Right renal pelvis (tissue), 4 donors: Measurements from ENCODE around the gene DHCR7. TPM values are rescaled to one million over a fixed set of nuclear protein-coding genes. Genes with fewer than 3 reads are reported as not detected.
A peak's percentile ranks its signal among the peaks of the same experiment; 100 is the strongest.

Source experiments
- DNase-seq, 4 donors: peaks; one replicate each; pipeline ENCODE4 v3.0.0-alpha.2; 2013; ENCODE audit warnings: low read depth in 4 of 4, low spot score in 3 of 4, missing footprints in 1 of 4
- polyA plus RNA-seq, 4 donors: library from polyadenylated mRNA; unstranded; fragments of 120-200 nt; gene quantifications; one replicate each; pipeline ENCODE4 v1.2.1, GENCODE V29; 2013; ENCODE audit not compliant: insufficient read length in 4 of 4

DHCR7 gene
- polyA plus RNA-seq, 4 donors, result 37.8 to 49.5 (median 43.0) TPM

GRCh38 chr11:71421392-71421950 lies 26.7 kb downstream of the DHCR7 start:
- DNase-seq, result no peak

- peak in 2 of 4 donors; percentile 8 to 24 for DNase-seq
These were observed 27.5 kb downstream of the DHCR7 start for GRCh38 chr11:71420455-71421241.

GRCh38 chr11:71418643-71419042 lies 29.6 kb downstream of the DHCR7 start:
- no peak for DNase-seq

DNA sequence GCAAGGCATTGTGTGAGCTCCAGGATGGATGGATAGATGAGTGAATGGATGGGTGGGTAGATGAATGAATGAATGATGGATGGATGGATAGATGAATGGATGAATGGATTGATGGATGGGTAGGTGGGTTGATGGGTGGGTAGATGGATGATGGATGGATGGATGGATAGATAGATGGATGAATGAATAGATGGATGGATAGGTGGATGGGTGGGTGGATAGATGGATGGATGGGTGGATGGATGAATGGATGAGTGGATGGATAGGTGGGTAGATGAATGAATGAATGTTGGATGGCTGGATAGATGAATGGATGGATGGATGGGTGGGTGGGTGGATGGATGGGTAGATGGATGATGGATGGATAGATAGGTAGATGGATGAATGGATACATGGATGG lies 33.5 kb downstream of the DHCR7 start:
- no peak for DNase-seq

GRCh38 chr11:71410363-71410966 lies 37.7 kb downstream of the DHCR7 start:
- DNase-seq, result no peak

- no peak for DNase-seq
These were observed 39.4 kb downstream of the DHCR7 start for GRCh38 chr11:71408826-71409225.

DNA sequence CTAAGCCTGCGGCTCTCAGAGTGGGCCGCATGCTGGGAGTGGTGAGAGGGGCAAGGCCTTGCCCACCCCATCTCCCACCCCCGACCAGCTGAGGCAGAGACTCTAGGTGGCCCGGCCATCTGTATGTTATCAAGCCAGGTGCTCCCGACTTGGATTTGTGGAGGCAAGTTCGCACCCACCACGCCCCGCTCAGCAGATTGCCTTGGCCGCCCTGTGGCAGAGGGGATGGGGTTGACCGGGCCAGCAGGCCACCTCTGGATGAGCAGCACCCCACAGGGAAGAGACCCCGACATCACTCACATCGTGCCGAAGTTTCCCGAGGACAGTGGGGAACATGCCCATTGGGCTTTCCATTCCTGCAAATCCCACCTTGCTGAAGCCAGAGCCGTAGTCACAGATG lies 40.8 kb downstream of the DHCR7 start:
- no peak for DNase-seq

GRCh38 chr11:71406681-71407080 lies 41.5 kb downstream of the DHCR7 start:
- DNase-seq, result no peak

- no peak for DNase-seq
These were observed 44.0 kb downstream of the DHCR7 start for GRCh38 chr11:71404209-71404608.

GRCh38 chr11:71402878-71403277 lies 45.3 kb downstream of the DHCR7 start:
- DNase-seq, result no peak

- DNase-seq, result no peak
These were observed 48.0 kb downstream of the DHCR7 start for GRCh38 chr11:71400216-71400615.

GRCh38 chr11:71399341-71399740 lies 48.9 kb downstream of the DHCR7 start:
- DNase-seq, result no peak

DNA sequence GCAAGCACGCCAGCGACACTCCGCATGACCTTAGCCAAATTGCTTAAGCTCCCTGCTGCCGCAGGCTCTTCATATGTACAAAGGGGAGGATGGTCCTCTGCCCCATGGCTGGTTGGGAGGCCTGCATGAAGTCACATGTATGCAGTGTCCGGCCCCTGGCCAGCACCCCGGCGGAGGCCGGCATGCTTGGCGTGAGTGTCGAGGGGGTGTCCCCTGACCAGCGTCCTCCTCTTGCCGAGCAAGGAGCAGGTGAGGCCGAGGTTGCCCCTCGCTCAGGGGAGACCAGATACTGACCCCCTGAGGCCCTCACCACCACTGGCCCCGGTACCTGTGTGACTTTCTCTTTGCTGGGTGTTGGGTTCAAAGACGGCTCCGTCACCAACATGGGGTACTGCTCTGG lies 50.2 kb downstream of the DHCR7 start:
- DNase-seq, result no peak

- DNase-seq, result no peak
These were observed 50.8 kb downstream of the DHCR7 start for GRCh38 chr11:71397331-71397860.

DNA sequence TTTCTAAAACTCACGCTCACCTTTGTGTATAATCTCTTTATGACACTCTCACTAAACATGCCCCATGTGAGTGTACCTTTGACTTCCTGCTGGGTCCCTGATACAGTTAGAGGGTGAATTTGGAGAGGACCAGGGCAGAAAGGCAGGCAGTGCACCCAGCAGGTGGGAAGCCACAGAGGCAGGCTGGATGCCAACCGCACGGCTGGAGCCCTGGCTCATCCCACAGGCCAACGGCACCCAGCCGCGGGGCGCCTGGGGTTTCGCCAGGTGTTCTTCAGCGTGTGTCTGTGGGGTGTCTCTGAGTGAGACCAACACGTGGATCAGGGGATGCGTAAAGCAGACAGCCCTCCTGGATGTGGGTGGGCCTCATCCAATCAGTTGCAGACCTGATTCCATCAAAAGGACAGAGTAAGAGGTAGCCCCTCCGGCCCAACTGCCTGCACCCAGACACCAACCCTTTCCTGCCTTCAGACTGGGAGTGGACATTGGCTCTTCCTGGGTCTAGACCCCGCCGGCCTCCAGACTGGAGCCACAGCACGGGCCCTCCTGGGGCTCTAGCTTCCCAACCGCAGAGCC lies 51.6 kb downstream of the DHCR7 start:
- DNase-seq, result no peak

DNA sequence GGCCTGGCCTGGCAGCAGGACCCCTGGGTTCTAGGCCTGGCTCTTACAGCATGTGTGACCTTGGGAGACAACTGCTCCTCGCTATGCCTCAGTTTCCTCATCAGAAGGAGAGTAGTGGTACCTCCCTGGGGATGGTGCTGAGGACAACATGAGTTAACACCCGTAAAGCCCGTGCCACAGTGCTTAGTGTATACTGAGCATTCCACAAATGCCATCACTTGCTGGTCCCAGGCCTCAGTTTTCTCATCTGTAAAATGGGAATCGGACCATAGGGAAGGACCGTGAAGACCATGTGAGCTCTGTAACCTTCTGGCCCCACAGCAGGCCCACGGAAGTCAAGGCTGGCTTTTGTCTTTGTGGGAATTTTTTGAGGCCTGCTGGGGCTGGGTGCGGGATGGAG lies 52.4 kb downstream of the DHCR7 start:
- DNase-seq, result no peak

DNA sequence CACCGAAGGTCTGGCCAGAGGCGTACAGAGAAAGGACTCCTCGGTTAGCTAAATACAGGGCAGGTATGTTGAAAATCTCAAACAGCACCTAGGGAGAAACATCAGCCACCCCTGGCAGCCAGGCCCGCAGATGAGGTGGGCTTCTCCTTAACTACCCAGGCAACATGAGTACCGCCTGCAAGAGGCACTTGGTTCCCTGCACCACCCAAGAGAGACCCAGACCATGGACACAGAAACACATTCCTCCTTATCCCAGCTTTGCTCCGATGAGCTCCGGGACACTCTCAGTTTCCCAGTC lies 53.0 kb downstream of the DHCR7 start:
- DNase-seq, result no peak

DNA sequence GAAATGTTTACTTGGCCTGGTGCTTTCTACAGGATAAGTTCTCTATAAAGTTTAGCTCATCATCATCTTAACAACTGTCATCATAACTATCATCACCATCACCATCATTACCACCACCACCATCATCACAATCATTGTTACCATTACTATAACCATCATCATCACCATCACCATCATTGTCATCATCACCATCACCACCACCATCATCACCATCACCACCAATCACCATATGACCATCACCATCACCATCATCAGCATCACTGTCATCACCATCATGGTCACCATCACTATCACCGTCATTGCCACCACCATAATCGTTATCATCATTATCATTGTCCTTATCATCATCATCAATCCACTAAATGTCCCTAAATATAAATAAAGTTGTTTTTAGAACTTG lies 54.9 kb downstream of the DHCR7 start:
- DNase-seq, result no peak

- DNase-seq, result no peak
These were observed 56.4 kb downstream of the DHCR7 start for GRCh38 chr11:71391796-71392195.

DNA sequence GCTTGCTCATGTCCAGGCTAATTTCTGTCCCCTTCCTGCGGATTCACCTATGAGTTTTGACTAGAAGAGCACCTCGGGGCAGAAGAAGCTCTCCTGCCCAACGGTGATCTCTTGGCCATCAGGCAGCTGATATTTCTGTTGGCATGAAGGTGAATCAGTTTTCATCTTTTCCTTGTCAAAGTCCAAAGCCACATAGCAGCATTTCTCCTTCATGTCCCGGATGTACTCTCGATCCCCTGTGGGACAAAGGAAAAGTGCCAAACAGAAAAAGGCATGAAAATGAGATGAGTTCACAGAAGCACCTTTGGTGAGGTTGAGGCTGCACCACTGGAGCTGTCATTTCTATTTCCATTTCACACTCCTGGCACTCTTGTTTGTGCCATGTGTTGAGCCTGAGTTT lies 56.8 kb downstream of the DHCR7 start:
- no peak for DNase-seq

DNA sequence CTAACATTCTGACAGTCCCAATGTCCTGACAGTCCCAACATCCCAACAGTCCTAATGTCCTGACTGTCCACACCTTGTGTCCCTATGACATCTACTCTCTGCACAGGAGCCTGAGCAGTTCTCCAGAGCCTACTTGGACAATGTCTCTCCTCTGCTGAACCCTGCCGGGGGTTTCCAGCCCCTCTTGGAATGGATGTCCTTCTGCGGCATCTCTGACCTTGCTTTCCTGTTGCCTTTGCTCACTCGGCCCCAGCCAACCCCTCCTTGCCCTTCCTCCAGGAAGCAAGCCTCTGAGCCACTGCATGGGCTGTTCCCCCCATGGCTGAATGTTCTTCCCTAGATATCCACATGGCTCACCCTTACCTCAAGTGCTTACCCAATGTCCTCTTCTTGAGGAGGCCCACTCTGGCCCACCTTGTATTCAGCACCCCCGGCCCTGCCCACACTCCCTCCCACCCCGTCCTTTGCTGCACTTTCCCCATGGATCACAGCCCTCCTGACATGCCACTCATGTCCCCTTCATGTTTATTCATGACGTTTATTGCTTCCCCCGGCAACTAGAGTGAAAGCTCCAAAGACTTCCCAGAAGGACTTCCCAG lies 59.5 kb downstream of the DHCR7 start:
- no peak for DNase-seq
